GM21367 (cell line): ENCODE data around the gene PCDH8.

Source experiments
- ATAC-seq: cut with Tn5 transposase; IDR thresholded peaks from one replicate; pipeline ENCODE4 v1.9.1; 2021; ENCODE audit not compliant: unreplicated experiment

Gene PCDH8, protein sequence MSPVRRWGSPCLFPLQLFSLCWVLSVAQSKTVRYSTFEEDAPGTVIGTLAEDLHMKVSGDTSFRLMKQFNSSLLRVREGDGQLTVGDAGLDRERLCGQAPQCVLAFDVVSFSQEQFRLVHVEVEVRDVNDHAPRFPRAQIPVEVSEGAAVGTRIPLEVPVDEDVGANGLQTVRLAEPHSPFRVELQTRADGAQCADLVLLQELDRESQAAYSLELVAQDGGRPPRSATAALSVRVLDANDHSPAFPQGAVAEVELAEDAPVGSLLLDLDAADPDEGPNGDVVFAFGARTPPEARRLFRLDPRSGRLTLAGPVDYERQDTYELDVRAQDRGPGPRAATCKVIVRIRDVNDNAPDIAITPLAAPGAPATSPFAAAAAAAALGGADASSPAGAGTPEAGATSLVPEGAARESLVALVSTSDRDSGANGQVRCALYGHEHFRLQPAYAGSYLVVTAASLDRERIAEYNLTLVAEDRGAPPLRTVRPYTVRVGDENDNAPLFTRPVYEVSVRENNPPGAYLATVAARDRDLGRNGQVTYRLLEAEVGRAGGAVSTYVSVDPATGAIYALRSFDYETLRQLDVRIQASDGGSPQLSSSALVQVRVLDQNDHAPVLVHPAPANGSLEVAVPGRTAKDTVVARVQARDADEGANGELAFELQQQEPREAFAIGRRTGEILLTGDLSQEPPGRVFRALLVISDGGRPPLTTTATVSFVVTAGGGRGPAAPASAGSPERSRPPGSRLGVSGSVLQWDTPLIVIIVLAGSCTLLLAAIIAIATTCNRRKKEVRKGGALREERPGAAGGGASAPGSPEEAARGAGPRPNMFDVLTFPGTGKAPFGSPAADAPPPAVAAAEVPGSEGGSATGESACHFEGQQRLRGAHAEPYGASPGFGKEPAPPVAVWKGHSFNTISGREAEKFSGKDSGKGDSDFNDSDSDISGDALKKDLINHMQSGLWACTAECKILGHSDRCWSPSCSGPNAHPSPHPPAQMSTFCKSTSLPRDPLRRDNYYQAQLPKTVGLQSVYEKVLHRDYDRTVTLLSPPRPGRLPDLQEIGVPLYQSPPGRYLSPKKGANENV

DNA sequence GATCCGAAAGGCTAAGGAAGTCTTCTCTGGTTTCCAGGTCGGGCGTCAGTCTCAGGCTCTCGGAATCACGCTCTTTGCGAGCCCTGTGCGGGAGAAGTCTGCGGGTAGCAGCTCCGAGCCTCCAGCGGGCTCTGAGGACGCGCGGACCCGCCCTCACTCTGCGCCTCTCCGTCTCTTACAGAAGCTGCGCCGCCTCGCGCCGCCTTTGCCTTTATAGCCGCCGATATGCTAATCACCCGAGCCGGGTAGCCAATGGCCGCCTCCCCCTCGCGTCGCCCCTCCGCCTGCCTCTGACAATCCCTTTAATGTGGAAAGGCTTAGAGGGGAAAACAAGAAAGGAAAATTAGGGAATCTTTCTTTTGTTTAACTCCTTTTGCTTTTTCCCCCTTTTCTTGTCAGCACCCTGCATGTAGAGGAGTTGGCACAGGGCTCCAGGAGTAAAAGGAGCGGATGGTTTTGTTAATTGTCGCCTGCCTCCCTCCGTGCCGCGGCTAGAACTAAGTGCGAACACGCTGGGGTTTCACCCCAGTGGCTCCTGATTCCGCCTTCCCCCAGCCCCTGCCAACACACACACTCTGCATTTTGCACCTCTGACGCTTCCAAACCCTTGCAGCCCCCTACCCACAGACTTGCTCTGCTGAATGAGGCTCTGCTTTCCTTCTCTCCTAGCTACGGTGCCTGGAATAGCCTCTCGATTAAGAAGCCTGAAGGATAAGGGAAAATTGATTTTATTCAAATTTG, at the start of gene PCDH8:
PCDH8 (minus strand) TSS at position 186 of the 741 bp plus-strand sequence. CDS start 204 bp downstream, outside the sequence.
- ATAC-seq = no peak

DNA sequence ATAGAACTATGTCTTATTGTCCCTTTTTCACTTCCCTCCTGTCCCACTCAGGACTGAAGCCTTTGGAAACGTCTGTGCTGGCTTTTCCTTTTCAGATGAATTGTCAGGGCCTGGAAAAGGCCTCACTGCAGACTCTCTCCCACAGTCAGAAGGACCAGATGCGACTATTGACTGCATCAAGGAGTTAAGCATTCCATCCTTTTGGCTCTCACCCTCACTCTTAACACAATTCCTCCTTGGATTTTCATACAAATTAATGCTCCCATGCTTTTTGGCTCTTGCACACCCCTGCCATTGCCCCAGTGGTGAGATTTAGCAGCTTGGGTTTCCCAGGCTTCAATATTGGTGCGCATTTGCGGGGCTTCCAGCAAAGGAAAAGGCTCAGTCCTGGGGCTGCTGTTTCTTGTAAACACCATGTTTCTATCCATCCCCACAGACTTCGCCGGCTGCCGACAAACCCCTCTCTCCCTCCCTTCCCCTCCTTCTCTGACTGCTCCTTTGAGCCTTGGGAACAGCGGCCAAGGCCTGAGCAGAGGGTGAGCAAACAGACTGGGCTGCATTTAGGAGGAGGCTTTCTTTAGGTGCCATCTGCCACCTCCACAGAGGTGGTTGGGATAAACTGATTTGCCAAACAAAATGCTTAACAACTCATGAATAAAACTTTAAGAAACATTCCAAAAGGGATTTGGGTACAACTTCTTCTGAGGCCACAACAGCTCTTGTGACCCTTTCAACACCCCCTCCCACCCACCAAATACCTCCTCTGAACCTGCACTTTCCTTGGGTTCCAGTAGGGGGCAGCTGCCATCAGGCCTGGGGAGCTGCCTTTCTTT, 48.6 kb upstream of the PCDH8 start:
- no peak for ATAC-seq

DNA sequence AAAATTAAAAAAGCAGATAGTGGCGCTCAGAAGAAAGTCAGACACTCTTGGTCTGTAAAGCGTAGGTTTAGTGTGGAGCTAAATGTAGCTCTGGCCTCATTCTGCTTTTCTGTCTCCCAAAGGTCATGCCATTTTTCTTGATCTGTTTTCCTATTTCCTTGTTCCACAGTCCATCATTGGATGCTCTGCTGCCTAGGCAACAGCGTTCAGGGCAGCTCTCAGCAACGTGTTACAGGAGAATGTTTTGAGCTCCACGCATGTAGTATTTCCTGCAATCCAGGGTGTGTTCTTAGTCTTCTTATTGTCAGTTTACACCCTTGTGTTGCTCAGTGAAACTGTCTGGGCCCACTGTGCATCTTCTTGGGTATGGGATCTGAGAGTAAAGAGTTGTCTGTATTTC, 46.0 kb upstream of the PCDH8 start:
- no peak for ATAC-seq

DNA sequence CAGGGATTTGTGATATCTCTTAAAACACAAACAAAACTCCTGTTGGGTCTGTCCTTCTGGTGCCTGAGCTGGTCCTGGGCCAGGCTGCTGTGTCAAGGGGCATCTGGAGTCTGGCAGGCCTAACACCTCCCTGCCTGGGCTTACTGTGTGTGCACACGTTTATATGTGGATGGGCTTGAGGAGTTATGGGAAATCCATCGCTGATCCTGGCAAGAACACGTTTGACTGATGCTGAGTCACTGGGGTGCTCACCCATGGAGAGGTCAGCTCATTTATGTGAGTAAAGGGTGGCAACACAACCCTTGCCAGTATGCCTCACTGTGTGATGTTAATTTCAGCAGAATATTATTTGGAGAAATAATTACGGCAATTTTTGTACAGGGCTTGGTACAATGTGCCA, 44.5 kb upstream of the PCDH8 start:
- no peak for ATAC-seq

DNA sequence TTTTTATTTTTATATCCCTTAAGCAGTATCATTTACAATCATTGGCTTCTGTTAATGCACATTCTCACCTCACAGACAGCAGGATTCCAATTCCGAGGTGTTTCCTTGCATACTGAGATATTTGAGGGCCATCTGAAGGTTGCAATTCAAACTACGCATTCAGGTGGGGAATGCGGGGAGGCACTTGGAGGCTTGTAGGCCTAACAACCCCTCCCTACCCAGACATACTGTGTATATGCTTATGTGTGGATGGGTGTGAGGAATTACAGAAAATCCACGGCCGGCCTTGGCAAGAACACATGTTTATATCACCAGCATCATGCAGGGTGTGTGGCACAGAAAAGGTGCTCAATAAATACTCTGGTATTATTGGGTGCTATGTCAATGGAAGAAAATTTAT, 43.3 kb upstream of the PCDH8 start:
- no peak for ATAC-seq

DNA sequence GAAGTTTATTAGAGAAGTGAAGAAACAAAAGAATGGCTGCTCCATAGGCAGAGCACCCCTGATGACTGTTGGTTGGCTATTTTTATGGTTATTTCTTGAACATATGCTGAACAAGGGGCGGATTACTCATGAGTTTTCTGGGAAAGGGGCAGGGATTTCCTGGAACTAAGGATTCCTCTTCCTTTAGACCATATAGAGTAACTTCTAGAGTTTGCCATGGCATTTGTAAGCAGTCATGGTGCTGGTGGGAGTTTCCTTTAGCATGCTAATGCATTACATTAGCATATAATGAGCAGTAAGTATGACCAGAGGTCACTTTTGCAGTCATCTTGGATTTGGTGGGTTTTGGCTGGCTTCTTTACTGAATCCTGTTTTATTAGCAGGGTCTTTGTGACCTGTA, 38.7 kb upstream of the PCDH8 start:
- no peak for ATAC-seq

DNA sequence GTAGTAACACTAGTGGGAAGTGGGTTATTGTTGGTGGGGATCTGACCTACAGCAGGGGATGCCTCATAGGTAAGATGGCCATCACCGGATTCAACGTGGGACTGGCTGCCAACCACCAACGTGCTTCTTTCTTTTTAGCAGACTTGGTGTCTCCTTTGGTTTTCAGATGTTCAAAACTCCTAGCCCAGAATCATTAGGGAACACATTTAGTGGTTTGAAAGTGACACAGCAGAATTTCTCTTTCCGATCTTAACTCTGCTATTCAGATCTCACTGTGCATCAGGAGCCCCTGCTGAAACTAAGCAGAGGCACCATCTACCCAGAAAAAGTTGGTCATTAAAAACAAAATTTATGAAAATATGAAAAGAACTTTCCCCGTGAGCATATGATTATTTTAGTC, 36.7 kb upstream of the PCDH8 start:
- no peak for ATAC-seq

DNA sequence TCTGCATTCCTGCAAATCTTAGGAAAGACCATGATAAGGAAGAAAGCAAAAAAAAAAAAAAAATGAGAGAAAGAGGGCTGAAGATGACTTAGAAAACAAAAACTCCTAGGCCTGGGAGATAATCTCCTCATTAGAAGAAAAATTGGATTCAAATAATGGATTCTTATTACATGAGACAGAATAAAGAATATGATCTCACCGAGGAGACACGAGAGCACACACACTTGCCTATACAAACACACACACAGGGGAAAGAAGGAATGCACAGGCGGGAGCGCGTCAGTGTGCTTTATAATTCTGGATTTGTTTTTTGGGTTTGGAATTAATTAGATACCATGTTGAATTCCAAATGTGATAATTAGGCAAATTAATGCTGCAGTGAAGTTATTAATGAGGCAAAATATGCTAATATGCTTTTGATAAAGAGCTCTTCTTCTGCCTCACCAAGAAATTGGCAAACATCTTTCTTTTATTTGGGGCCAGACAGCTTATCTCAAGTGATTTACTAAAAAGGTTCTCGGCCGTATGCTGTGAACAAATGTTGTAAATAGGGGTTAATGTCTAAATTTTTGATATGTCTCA, 36.1 kb upstream of the PCDH8 start:
- no peak for ATAC-seq

DNA sequence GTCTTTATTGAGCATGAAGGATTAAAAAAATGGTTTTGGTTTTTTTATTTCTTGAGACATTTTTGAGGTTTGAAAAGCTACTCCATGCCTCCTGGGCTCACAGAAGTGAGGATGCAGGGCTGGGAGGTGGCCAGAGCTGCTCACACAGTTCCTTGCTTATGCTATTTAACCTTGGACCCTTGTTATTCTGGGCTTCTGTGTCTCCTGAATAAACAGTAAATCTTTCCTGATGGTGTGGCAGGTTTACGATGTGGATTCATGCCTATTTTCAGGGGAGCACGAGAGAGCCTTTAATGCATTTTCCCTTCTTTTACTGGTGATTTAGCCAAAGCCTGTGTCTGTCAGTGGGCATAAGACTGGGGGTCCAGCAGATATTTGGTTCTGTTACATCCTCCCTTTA, 34.3 kb upstream of the PCDH8 start:
- no peak for ATAC-seq

DNA sequence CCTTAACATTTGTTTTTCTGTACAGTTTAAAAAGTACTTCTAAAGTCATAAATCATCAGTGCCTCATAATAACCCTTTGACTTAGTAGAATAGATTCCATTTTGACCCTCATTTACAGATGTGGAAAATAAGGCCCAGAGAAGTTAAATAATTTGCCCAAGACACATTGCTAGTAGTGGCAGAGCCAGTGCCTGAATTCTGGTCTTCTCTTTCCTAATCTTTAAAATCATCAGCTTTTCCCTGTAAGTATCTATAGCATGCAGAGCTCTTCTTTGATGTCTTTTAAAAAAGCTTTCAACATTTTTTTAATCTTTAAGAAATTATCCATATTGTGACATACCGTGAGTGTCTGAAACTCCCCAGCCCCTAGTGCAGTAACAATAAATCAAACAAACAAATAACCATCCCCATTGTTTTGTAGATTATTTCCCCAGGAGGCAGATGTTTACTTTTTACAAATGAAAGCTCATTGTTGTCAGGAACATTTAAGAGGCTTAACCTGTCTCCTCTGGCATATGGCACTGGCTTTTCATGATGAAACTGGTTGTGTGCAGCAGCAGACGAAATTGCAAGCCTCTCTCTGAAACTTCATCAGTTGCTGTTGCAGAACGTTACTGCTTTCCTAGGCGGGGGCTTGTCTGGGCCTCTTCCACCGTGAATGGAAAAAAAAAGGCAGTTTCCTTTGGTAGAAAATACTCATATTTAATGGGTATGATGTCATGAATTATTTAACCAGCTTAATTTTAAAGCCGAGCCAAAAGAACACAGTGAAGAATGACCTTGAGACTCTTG, 31.7 kb upstream of the PCDH8 start:
- ATAC-seq = no peak

DNA sequence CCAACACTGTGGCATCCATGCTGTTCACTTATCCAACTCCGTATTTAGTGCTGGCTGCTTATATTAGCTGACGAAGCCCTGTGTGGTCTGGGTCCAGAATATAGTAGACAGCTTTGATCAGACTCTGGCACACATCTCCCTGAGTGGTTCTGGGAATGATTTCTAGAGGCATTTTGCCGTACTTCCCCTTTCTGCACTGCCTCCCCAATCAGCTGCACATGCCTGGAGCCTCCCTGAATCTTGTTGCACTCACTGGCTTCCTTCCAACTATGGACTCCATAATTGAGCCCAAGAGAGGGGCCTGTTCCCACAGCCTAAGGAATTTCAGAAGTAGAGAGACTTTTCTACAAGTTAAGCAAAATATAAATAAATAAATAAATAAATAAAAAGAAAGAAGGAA, 30.4 kb upstream of the PCDH8 start:
- ATAC-seq = no peak

DNA sequence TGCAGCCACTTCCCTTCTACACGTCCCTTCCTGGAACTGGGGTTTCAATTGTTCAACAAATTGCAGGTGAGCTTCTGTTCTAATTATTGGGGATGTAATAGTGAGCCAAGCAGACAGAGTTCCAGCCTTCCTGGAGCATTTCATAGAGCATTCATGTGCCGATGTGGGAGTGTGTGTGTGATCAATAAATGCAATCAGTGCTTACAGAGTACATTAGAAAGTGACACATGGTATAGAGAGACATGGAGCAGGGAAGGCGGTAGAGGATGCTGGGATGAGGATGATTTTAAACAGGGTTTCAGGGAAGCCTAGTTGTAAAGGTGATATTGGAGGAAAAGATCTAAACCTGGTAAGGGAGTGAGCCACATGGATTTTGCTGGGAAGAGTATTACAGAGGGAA, 21.7 kb upstream of the PCDH8 start:
- no peak for ATAC-seq

DNA sequence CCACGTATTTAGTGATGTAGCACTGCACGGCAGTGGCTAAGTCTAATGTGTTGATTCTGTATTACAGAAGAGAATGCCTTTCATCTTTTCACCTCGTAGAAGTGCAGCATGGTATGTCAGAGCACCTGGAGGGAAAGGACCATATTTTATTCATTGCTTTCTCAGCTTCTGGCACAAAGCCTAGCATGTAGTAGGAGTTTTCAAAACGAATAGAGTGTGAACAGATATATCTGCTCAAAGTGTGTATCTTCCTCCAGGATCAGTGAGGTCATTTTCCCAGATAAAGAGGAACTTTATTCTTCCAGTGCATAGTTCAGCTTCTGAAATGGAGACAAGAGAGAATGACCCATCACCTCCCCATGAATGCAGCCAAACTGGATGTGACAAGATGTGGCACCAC, 21.2 kb upstream of the PCDH8 start:
- ATAC-seq = no peak

DNA sequence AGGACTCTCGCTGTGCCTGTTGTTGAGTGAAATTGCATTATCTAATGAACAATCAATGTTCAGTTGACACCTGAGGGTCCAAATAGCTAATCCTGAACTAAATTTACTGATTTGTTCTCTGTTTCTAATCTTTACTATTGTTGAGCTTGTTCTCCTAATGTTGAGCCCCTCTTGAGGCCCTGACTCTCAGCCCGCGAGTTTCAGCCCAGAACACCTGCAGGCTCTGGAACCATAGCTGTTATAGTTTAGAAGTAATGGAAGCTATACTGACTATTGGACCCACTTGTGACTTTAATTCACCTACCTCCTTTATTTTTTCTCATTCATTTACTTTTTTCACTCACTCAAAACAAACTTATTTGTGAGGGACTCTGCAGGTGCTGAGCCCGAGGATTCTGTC, 20.6 kb upstream of the PCDH8 start:
- ATAC-seq = no peak

DNA sequence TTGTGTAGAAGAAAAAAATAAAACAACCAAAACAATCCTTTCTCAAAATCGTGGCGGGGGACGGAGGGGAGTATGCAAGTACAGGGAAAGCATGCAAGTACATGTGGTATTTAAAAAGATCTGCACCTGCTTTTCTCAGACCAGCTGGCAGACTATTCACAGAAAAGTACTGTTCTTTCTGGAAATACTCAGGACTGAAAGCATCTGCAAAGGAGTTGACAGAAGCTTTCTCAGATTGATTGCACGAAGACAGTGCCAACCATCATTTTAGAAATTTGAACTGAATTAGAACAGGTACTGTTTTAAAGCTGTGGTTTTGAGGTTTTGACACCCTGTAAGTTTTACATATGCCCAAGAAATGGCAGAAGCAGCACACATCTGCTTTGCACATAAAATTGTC, 19.8 kb upstream of the PCDH8 start:
- ATAC-seq = no peak

DNA sequence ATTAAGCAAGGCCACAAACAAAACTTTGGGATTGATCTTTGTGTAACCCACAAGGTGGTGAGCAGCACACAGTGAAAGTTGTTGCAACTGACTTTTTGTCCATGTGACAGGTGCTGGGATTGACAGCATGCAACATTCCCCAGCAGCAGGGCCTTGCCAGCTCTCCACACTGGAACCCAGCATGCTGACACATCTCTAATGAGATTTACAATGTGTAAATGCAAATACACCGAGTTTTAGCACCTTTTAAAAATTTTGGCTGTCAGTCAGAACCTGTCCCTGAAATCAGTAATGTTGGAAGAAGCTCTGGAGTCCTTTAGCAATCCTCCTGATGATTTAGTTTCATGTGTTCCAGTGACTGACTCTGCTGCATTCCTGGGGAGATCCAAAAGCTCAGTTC, 16.5 kb upstream of the PCDH8 start:
- ATAC-seq = no peak

DNA sequence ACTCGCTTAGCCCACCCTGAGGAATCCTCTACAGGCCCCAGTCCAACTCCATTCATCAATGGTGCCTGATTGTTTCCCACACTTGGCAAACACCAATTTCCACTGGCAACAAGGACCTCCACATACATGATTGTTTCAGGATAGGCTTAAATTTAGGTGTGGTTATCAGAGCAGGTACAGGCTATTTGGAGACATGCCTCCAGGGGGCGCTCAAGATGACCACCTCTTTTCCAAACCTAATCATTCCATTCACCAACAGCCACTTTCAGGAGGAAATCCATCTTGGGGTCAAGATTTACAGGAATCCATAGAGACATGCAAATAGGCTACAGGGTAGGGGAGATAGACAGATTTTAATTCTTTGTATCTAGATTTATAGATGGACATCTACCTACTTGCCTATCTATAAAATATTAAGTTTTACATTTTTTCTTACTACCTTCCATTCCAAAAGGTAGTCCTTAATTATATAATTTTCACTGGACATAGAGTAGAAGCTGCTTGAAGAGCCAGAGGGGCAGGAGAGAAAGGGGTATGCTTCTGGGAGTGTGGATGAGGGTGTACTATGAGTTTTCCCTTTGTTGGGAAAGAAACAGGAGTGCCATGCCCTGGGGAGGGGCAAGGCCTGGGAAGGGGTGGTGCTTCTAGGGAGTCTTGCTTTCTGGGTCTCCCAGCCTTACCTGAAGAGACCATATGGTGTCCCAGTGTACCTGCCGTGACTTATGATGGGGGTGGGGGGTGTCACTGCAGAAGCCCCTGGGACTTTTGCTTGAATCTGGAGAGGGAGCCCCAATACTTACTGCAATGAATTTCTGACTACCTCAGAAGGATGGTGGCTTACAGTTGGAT, 14.1 kb upstream of the PCDH8 start:
- ATAC-seq = no peak

DNA sequence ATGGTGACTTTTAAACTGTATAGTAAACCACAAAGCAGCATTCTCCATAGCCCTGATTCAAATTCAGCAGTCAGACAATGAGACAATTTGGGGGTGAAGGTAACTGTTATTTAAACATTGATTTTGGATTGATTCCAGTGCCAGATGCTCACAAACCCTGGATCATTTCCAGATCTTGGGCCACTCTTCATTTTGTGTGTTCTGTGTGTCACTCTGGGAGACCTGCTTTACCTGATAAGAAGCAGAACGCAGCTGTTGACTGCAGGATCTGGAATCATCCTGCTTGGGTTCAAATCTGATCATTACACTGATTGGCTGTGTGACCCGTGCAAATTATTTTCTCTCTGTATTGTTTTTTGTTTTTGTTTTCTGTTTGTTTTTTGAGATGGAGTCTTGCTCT, 4.0 kb upstream of the PCDH8 start:
- no peak for ATAC-seq
